Activated CD4-positive, alpha-beta T cell treated with anti-CD3 and anti-CD28 coated beads for 36 hours (primary cell): ENCODE data around the gene NANOGP8. TPM values are rescaled to one million over a fixed set of nuclear protein-coding genes. Genes with fewer than 3 reads are reported as not detected.
"Not testable (repeated sequence)": the region's sequence is repeated elsewhere in the genome, so short reads cannot be mapped to it uniquely, and the experiment has no call there.

Experiments used
- ATAC-seq: fragments of 200-7000 bp; cut with Tn5 transposase; one replicate; pipeline ENCODE4 v1.10.0; 2021; ENCODE audit warnings: mild to moderate bottlenecking, moderate library complexity
- CTCF ChIA-PET: fragments of 350-600 bp; sonication (Branson Sonifier 250); formaldehyde crosslinking; loops from one replicate; lab custom pipeline; 2021; ENCODE audit warnings: antibody characterized with exemption; lab: Charles Lee
- POLR2A ChIA-PET: fragments of 350-600 bp; sonication (Branson Sonifier 250); formaldehyde crosslinking; loops from one replicate; lab custom pipeline; 2021; ENCODE audit warnings: antibody characterized with exemption, inconsistent platforms; lab: Charles Lee
- DNase-seq: peaks from one replicate; pipeline ENCODE4 v3.0.0-alpha.2; 2020
- H3K27ac Mint-ChIP-seq: one replicate; pipeline ENCODE4 v1.8.0; 2021; ENCODE audit warnings: mixed read lengths
- H3K27me3 Mint-ChIP-seq: one replicate; pipeline ENCODE4 v1.8.0; 2021; ENCODE audit warnings: mixed read lengths
- H3K36me3 Mint-ChIP-seq: one replicate; pipeline ENCODE4 v1.8.0; 2021; ENCODE audit warnings: low read depth, mixed read lengths
- H3K4me1 Mint-ChIP-seq: one replicate; pipeline ENCODE4 v1.8.0; 2021; ENCODE audit warnings: mixed read lengths
- H3K4me3 Mint-ChIP-seq: one replicate; pipeline ENCODE4 v1.8.0; 2021; ENCODE audit warnings: mild to moderate bottlenecking, moderate library complexity, mixed read lengths
- H3K9me3 Mint-ChIP-seq: one replicate; pipeline ENCODE4 v1.8.0; 2021; ENCODE audit warnings: low read depth, mixed read lengths
- intact Hi-C, 2 experiments: fragments of 100-400 bp; cut with DNase I in 1 of 2; cut with micrococcal nuclease in 1 of 2; formaldehyde crosslinking; loops; one replicate each; pipeline versions ENCODE4 v1.14.2 to v1.15.1; 2022 to 2024; cut with DNase I, micrococcal nuclease
- total RNA-seq, 2 experiments: library from RNA; stranded (reverse); gene quantifications; one replicate each; pipeline ENCODE4 v1.2.3, GENCODE V29; 2021

NANOGP8 gene, protein sequence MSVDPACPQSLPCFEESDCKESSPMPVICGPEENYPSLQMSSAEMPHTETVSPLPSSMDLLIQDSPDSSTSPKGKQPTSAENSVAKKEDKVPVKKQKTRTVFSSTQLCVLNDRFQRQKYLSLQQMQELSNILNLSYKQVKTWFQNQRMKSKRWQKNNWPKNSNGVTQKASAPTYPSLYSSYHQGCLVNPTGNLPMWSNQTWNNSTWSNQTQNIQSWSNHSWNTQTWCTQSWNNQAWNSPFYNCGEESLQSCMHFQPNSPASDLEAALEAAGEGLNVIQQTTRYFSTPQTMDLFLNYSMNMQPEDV
- not detected for total RNA-seq

GRCh38 chr15:35085176-35085919 is at the start of gene NANOGP8:
NANOGP8 (minus strand) TSS chr15:35085295; CDS start chr15:35085110, 185 bp downstream.
- H3K36me3 Mint-ChIP-seq, POLR2A ChIA-PET, H3K4me3 Mint-ChIP-seq, H3K4me1 Mint-ChIP-seq, CTCF ChIA-PET, intact Hi-C loops, H3K27me3 Mint-ChIP-seq, H3K27ac Mint-ChIP-seq, ATAC-seq, DNase-seq, H3K9me3 Mint-ChIP-seq: not testable (repeated sequence)

GRCh38 chr15:35134299-35134698 is 49.2 kb upstream of the NANOGP8 start:
- Mint-ChIP-seq H3K27me3 (peaks cover 3% of the 10 kb centered on the region), H3K27ac (no peak overlapping the region), H3K4me1 (no peaks in the 10 kb centered on the region), H3K36me3 (no peaks in the 10 kb centered on the region), H3K9me3 (peaks cover 3% of the 10 kb centered on the region), H3K4me3 (no peak overlapping the region)
- CTCF ChIA-PET, result interaction anchor here (0.9 kb wide), 1 partner anchor 24 kb away, joined by 3 read pairs; no protein-coding TSS in a partner anchor
- POLR2A ChIA-PET, result interaction anchor here (0.6 kb wide), 1 partner anchor 11 kb away, joined by 4 read pairs; no protein-coding TSS in a partner anchor
- ATAC-seq (no peak), DNase-seq (no peak)
- intact Hi-C loops, result no loop called here

- ATAC-seq, result no peak
- no peaks in the 10 kb centered on the region for H3K36me3 Mint-ChIP-seq
- H3K9me3 Mint-ChIP-seq, result peaks cover 3% of the 10 kb centered on the region
These were observed 45.1 kb upstream of the NANOGP8 start for GRCh38 chr15:35130245-35130644.

DNA sequence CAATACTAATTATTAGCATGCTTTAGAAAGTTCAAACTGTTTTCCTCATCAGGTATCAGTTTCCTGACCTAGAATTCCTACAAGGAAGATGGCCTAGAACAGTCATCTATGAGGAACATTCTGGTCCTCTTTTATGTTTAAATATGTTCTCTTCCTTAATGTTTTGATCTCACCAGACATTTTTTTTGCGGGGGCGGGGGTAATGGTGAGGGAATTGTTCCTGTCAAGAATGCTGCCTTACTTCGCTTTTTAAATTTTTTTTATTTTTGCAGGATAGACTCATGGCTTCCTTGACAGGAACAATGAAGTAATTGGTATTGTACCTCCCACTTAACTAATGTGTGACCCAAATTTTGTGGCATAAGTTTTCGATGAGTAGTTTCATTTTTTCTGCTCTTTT is 44.3 kb upstream of the NANOGP8 start:
- peaks cover 4% of the 10 kb centered on the region for H3K27me3 Mint-ChIP-seq
- ChIA-PET POLR2A (no interaction called here), CTCF (no interaction called here)
- H3K9me3 Mint-ChIP-seq, result peaks cover 3% of the 10 kb centered on the region
- H3K36me3 Mint-ChIP-seq, result no peaks in the 10 kb centered on the region
- intact Hi-C loops, result no loop called here
- ATAC-seq (no peak), DNase-seq (no peak)
- H3K4me3 Mint-ChIP-seq, result no peak overlapping the region
- H3K4me1 Mint-ChIP-seq, result no peaks in the 10 kb centered on the region
- no peak overlapping the region for H3K27ac Mint-ChIP-seq

More at GRCh38 chr15:35130245-35130644, 45.1 kb upstream of the NANOGP8 start:
- intact Hi-C loops, result no loop called here
- H3K4me3 Mint-ChIP-seq, result no peak overlapping the region
- no peak for DNase-seq
- POLR2A ChIA-PET, result no interaction called here
- CTCF ChIA-PET, result no interaction called here
- no peak overlapping the region for H3K27ac Mint-ChIP-seq
- peaks cover 4% of the 10 kb centered on the region for H3K27me3 Mint-ChIP-seq
- H3K4me1 Mint-ChIP-seq, result no peaks in the 10 kb centered on the region

DNA sequence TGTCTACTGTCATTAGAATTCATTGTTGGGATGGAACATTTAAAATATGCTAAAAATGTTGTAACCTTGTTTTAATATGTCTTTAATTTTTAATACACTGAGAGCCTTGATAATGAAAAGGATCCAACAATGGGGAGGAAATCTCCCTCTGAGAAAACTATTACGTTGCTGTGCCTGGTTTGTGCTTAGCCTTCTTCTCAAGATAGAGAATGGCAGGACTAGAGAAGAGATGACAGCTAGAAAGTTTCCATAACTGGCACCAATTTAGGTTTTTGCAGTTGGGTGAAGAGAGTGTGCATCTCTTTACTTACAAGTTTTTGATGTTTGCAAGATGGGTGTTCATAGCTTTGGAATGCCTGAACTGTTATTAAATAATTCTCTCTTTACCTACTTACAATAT is 42.6 kb upstream of the NANOGP8 start:
- Mint-ChIP-seq H3K4me1 (no peaks in the 10 kb centered on the region), H3K36me3 (no peaks in the 10 kb centered on the region), H3K9me3 (peaks cover 3% of the 10 kb centered on the region), H3K27me3 (peaks cover 2% of the 10 kb centered on the region), H3K4me3 (no peak overlapping the region), H3K27ac (no peak overlapping the region)
- CTCF ChIA-PET, result no interaction called here
- ATAC-seq (no peak), DNase-seq (no peak)
- POLR2A ChIA-PET, result no interaction called here
- intact Hi-C loops, result no loop called here

DNA sequence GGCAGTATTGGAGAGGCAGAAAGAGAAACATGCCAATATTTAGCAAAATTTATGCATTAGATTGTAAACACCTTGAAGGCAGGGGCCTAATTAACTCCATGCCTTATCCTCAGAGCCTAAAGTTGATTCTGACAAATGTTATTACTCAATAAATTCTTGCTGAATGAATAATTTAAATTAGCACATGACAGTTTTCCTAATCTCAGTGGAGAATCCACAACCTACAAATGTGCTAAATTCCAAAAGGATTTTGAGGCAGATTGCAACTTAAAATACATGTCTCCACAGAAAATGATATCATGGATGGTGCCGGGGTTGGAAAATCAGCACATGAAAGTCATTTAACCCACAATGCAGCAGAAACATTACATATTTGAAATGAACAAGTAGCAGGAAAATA is 41.1 kb upstream of the NANOGP8 start:
- H3K4me1 Mint-ChIP-seq, result no peaks in the 10 kb centered on the region
- H3K36me3 Mint-ChIP-seq, result no peaks in the 10 kb centered on the region
- intact Hi-C loops, result no loop called here
- CTCF ChIA-PET, result interaction anchor here (0.6 kb wide), 1 partner anchor 1990 kb away, joined by 3 read pairs; no protein-coding TSS in a partner anchor
- peaks cover 2% of the 10 kb centered on the region for H3K27me3 Mint-ChIP-seq
- DNase-seq, result no peak
- no peak overlapping the region for H3K4me3 Mint-ChIP-seq
- no peaks in the 10 kb centered on the region for H3K9me3 Mint-ChIP-seq
- POLR2A ChIA-PET, result no interaction called here
- no peak overlapping the region for H3K27ac Mint-ChIP-seq
- ATAC-seq, result no peak

GRCh38 chr15:35123743-35124142 is 38.6 kb upstream of the NANOGP8 start:
- Mint-ChIP-seq H3K9me3 (no peaks in the 10 kb centered on the region), H3K4me3 (no peak overlapping the region), H3K36me3 (no peaks in the 10 kb centered on the region), H3K27ac (no peak overlapping the region), H3K4me1 (no peaks in the 10 kb centered on the region), H3K27me3 (peaks cover 2% of the 10 kb centered on the region)
- DNase-seq, result no peak
- intact Hi-C loops, result no loop called here
- ChIA-PET POLR2A (no interaction called here), CTCF (no interaction called here)
- ATAC-seq, result no peak

GRCh38 chr15:35121611-35122359 is 36.7 kb upstream of the NANOGP8 start:
- no peak for ATAC-seq
- no peaks in the 10 kb centered on the region for H3K4me1 Mint-ChIP-seq
- no peak for DNase-seq
- POLR2A ChIA-PET, result no interaction called here
- no peak overlapping the region for H3K4me3 Mint-ChIP-seq
- CTCF ChIA-PET, result no interaction called here
- H3K9me3 Mint-ChIP-seq, result no peaks in the 10 kb centered on the region
- no peaks in the 10 kb centered on the region for H3K36me3 Mint-ChIP-seq
- no peaks in the 10 kb centered on the region for H3K27me3 Mint-ChIP-seq
- H3K27ac Mint-ChIP-seq, result no peak overlapping the region
- intact Hi-C loops, result no loop called here

- Mint-ChIP-seq H3K27me3 (no peaks in the 10 kb centered on the region), H3K27ac (no peak overlapping the region), H3K36me3 (no peaks in the 10 kb centered on the region), H3K9me3 (no peaks in the 10 kb centered on the region), H3K4me1 (no peaks in the 10 kb centered on the region), H3K4me3 (no peak overlapping the region)
- intact Hi-C loops, result no loop called here
- no peak for DNase-seq
- no peak for ATAC-seq
- ChIA-PET POLR2A (no interaction called here), CTCF (no interaction called here)
These were observed 35.1 kb upstream of the NANOGP8 start for GRCh38 chr15:35120173-35120572.

DNA sequence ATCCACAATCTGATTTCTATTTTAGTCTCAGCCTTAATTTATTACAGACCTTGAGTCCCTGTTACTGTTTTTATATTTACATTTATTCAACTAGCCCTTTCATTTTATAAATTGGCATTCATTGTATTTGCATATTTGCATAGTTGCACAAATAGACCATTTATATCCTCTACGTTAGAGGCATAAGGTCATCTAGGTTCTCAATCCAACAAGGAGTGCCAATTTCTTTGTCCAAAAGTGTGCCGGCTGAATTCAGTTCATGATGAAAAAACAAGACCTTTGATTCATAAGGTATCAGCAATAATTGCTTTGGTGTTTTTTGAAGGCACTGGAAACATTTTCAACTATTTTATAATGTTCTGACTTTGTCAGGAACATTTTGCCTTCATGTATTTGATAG is 33.9 kb upstream of the NANOGP8 start:
- CTCF ChIA-PET, result no interaction called here
- Mint-ChIP-seq H3K27ac (no peak overlapping the region), H3K27me3 (no peaks in the 10 kb centered on the region), H3K9me3 (no peaks in the 10 kb centered on the region), H3K4me1 (no peaks in the 10 kb centered on the region), H3K4me3 (no peak overlapping the region), H3K36me3 (no peaks in the 10 kb centered on the region)
- intact Hi-C loops, result no loop called here
- POLR2A ChIA-PET, result no interaction called here
- no peak for DNase-seq
- no peak for ATAC-seq

- Mint-ChIP-seq H3K27ac (no peak overlapping the region), H3K4me3 (no peak overlapping the region), H3K36me3 (no peaks in the 10 kb centered on the region), H3K4me1 (no peaks in the 10 kb centered on the region), H3K9me3 (no peaks in the 10 kb centered on the region), H3K27me3 (no peaks in the 10 kb centered on the region)
- ATAC-seq (no peak), DNase-seq (no peak)
- ChIA-PET CTCF (interaction anchor here (0.6 kb wide), 1 partner anchor 99 kb away, joined by 3 read pairs; no protein-coding TSS in a partner anchor), POLR2A (no interaction called here)
- intact Hi-C loops, result no loop called here
These were observed 32.6 kb upstream of the NANOGP8 start for GRCh38 chr15:35117543-35118265.
